ENCODE results near the gene FBXW2.

The FBXW2 gene

GRCh38 chr9:120741701-120742100, 51.5 kb downstream of the FBXW2 start:
- DNase-seq (ENCODE audit: low read depth in 2 of 2), result no peak

DNA sequence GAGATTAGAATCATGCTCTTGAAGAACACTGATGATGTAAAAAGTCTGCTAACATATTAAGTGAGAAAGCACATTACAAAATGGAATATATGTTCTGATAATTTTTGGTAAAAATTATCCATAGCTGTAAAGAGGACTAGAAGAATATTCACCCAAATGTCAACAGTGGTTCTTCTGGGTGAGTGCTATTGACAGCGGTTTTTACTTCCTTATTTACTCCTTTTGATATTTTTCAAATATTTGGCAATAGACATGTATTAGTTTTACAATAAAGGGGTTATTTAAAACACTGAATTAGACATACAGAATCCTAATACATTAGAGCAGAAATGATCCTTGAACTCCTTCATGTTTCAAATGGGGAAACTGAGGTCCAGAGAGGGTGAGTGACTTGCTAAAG, 52.0 kb downstream of the FBXW2 start:
- DNase-seq (ENCODE audit: low read depth in 2 of 2), result no peak

DNA sequence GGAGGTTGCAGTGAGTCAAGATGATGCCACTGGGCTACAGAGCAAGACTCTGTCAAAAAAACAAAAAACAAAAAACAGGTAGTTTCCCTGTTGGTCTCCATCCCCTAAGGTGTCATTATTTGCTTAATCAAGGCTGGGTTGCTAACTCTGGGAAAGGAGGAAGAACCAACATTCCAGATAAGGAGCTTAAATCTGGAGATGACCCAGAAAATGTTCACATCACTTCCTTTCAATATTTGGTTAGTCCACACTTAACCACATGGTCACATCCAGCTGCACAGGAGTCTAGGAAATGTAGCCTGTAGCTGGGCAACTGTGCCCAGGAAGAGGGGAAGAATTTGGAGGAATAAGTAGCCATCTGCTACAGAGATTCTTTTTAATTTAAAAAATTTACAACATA, 53.1 kb downstream of the FBXW2 start:
- DNase-seq (ENCODE audit: low read depth in 2 of 2), result no peak

GRCh38 chr9:120737416-120738165, 55.6 kb downstream of the FBXW2 start:
- DNase-seq (ENCODE audit: low read depth in 2 of 2), result no peak

DNA sequence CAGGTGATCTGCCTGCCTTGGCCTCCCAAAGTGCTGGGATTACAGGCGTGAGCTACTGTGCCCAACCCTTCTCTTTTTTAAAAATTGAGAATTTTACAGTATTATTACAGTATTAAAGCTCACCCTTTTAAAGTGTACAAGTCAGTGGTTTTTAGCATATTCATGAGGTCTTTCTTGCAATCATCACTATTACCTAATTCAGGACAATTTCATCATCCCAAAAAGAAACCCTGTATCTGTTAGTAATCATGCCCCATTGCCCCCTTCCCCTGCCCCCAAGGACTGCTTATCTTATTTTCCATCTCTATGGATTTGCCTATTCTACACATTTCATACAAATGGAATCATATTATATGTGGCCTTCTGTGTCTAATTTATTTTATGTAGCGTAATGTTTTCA, 56.3 kb downstream of the FBXW2 start:
- DNase-seq (ENCODE audit: low read depth in 2 of 2), result no peak

GRCh38 chr9:120735415-120736126, 57.6 kb downstream of the FBXW2 start:
- DNase-seq (ENCODE audit: low read depth in 2 of 2), result no peak

GRCh38 chr9:120734607-120735410, 58.4 kb downstream of the FBXW2 start:
- no peak for DNase-seq (ENCODE audit: low read depth in 2 of 2)

DNA sequence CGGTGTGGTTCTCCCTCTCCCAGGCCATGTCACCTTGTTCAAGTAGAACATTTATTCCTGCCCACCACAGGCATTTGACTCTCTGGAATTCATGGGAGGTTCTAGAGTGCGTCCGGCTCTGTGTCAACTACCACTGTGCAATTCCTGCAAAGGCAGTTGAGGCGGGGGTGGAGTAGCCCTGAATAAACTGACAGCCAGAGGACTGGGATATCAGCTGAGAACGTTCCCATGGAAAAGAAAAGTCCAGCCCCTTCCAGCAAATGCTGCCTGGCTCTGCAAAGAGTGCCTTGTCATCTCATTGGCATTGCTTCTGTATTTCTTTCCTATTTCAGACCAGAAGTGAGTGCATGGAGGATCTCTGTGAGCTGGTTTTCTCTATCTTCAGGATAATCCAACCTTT, 60.0 kb downstream of the FBXW2 start:
- no peak for DNase-seq (ENCODE audit: low read depth in 2 of 2)

- DNase-seq (ENCODE audit: low read depth in 2 of 2), result no peak
Measured at GRCh38 chr9:120730654-120731514, 62.3 kb downstream of the FBXW2 start.

DNA sequence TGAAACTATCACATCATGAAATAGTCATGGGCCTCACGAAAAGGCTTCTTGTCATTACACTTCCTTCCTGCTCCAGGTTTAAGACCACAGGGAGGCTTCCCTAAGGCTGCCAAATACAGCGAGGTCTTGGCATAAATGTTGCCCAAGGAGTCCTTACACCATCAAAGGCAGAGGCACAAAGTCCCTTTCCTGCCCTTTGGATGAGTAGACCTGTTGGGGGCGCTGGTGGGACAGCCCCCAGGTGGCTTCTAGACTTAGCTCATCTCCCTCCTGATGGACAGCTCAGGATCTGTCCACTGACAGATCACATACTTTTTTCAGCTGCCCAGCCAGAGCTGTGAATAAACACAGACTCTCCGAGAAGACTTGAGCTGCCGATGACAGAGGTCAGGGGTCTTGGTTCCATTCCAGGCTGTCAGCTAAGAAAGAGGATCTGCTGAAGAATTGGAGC, 63.4 kb downstream of the FBXW2 start:
- no peak for DNase-seq (ENCODE audit: low read depth in 2 of 2)

GRCh38 chr9:120726484-120726883, 66.7 kb downstream of the FBXW2 start:
- no peak for DNase-seq (ENCODE audit: low read depth in 2 of 2)

- DNase-seq (ENCODE audit: low read depth in 2 of 2), result no peak
Measured at GRCh38 chr9:120725907-120726306, 67.3 kb downstream of the FBXW2 start.

GRCh38 chr9:120724757-120725400, 68.3 kb downstream of the FBXW2 start:
- DNase-seq (ENCODE audit: low read depth in 2 of 2), result no peak

- no peak for DNase-seq (ENCODE audit: low read depth in 2 of 2)
Measured at GRCh38 chr9:120723565-120723964, 69.7 kb downstream of the FBXW2 start.

DNA sequence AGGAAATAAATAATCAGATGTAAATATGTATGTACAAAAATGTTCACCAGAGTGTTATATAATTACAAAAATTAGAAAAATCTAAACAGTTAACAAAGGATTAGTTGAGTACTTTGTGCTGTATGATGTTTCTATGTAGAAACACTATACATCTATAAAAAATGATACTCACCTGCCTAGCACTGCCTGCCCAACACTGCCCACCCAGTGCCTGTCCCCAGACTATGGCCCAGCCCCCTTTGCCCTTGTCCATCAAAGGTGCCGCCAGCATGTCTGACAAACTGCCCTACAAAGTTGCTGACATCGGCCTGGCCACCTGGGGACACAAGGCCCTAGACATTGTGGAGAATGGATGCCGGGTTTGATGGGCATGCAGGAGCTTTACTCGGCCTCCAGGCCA, 72.8 kb downstream of the FBXW2 start:
- DNase-seq (ENCODE audit: low read depth in 2 of 2), result no peak

GRCh38 chr9:120718316-120718715, 74.9 kb downstream of the FBXW2 start:
- no peak for DNase-seq (ENCODE audit: low read depth in 2 of 2)

GRCh38 chr9:120717176-120717575, 76.0 kb downstream of the FBXW2 start:
- no peak for DNase-seq (ENCODE audit: low read depth in 2 of 2)

- no peak for DNase-seq (ENCODE audit: low read depth in 2 of 2)
Measured at GRCh38 chr9:120716483-120716882, 76.7 kb downstream of the FBXW2 start.

- DNase-seq (ENCODE audit: low read depth in 2 of 2), result no peak
Measured at GRCh38 chr9:120715389-120715924, 77.8 kb downstream of the FBXW2 start.

GRCh38 chr9:120714846-120715388, 78.3 kb downstream of the FBXW2 start:
- no peak for DNase-seq (ENCODE audit: low read depth in 2 of 2)
